GM19468 (cell line): ENCODE results near the gene LIPC.

Experiments
- ATAC-seq: cut with Tn5 transposase; IDR thresholded peaks from one replicate; pipeline ENCODE4 v1.9.1; 2021; ENCODE audit warnings: mild to moderate bottlenecking, moderate library complexity, moderate number of reproducible peaks; ENCODE audit not compliant: unreplicated experiment; ENCODE audit errors: extremely low read depth

LIPC gene

DNA sequence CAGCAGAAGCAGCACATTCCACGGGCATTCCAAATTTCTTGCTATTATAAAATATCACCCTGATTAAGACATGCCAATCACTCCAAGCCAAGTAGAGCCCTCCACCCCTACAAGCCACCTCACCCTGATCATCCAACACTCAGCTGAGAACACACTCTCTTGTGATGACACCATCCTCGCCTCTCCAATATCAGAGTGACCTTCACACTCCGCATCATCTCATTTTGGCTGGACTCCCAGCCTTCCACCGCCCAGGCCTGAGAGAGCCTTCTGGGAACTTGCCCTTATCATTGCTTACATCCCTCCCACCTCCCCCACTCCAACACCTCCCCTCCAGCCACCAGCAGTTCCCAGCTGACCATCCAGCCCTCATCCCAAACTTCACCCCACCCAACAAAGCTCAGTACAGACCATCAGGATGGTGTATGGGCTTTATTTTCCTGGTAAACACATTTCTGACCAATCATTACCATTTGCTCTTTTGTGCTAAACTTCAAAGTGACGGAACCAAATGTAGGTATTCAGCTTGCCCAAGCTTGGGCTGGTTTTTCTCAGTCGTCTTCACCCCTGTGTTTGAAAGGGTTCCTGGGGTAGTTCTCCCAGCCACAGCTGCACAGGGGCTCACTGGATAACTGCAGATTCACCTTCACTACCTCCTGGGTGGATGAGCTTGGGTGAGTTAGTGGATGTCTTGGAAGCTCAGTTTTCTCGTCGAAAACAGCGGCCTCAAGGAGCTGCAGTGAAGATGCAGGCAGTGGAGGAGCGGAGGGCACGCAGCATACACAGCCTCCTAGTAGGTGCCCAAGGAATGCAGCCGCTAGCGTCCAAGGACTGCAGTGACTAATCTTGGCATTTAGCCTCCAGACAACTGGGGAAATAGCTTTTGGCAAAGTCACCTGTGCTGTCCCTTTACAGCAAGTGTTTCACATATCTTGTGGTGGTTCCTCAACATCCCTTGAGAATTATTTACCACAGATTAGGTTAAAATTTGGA lies 115.1 kb downstream of the LIPC start:
- ATAC-seq = no peak

DNA sequence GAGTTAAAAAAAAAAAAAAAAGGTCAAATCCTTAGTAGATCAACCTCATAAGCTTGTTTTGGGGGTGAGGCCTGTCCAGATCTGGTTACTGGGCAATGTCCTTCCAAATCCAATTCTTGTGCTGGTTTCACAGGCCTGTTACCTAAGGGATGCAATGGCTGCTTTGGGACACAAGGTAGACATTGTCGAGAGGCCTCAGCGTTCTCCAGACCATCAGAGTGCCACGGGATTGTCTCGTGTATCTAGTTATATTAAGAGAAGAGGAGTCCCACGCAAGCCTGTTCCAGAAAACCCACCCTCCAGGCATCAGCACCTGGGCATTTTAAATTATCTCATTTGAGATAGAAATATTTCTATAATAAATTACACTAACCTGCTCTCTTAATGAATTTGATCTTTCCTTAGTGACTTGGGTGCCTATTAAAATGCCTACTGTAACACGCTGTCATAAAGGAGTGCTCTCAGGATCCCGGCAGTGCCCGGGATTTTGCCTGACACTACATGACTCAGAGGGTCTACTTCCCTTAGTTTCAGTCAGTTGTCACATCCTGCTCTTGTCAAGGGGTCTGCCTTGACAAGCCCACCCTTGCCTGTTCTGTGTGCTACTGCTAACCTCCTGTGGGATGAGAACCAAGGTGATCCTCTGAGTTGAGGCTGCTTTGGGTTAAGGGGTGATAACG lies 116.0 kb downstream of the LIPC start:
- no peak for ATAC-seq

DNA sequence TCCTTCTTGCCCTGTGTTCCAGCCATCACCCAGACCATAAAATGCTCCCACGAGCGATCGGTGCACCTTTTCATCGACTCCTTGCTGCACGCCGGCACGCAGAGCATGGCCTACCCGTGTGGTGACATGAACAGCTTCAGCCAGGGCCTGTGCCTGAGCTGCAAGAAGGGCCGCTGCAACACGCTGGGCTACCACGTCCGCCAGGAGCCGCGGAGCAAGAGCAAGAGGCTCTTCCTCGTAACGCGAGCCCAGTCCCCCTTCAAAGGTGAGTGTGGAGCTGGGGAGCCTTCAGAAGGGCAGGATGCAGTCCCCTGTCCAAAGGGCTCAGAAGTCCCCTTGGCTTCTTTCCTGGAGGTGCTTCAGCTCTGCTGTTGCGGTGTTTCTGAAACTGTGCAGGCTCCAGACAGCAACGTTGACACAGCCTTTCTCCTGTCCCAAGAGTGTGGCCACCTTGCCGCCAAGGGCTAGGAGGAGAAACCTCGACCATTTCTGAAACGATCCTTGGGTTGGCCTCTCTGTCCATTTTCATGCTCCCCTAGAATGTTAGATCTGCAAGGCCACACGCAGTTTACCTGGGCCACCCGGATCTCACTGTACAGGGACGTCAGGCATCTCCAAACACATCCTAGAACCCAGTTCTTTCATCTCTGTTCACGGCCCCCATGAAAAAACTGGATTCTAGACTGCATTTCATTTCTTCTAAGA lies 116.7 kb downstream of the LIPC start:
- no peak for ATAC-seq

DNA sequence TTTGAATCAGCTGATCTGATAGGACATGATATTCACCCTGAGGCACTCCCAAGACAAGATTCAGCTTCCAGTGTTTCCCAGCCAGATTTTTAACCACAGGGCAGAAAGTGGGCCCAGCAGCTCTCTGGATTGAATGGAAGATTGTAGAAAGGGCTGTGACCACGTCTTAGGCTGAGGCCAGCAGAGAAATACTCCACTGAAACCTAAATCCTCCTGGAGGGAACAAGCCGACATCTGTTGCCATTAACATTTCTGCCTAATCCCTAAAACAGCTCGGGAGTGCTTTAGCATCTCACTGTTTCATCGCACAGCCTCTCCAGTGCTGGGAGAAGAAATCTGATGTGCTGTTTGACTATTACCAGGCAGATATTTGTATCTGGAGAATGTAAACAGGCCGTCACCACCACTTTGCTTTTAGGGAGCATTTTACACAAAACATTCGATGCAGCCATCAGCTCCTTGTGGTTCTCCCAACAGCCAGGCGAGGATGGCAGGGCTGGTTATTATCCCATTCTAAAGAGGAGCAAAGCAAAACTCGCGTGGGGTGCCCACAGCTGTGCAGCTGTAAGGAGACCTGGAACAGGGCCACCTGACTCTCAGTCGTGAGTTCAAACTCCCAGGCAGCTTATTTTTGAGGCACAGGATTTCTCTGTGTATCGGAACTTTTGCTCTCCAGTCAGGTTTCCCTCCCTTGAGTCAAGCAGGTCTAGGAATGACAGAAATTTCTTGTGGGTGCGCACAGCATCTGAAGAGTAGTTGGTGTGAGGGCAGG lies 117.4 kb downstream of the LIPC start:
- no peak for ATAC-seq

DNA sequence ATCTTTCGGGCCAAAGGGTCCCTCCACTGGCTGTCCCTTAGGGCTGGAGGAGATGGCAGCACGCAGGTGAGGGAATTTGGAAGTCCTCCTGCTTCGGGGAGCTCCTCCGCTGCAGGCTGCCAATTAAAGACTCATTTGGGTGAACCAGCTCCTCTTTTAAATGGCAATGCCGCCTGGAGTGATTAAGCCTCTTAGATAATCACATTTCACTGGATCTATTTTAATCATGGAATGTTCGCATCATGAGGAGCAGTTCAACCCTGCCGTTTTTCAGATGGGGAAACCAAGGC lies 117.9 kb downstream of the LIPC start:
- ATAC-seq = no peak

DNA sequence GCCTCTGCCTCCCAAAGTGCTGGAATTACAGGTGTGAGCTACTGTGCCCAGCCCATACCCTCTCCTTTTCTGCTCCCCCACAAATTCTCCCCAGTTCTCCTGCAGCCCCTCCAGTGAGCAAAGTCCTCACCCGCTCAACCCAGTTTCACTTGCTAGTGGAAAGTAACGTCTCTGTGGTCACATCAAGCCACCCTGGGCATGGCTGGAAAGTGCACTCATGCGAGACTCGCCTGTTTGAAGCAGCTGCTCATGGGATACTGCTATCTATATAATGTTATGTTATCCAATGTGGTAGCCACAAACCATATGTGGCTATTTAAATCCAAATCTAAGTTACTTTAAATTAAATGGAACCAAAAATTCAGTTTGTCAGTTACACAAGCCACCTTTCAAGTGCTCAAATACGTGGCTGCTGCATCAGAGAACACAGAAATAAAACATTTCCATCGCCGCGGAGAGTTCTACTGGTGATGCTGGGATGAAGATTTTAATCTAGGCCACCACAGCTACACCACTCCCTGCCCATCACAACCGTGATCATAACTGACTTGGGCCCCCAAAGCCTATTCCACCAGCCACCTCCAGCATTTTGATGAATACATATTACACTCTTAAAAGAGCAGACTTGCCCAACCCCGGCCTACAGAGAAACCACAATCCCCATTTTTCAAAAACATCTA lies 119.4 kb downstream of the LIPC start:
- ATAC-seq = no peak

DNA sequence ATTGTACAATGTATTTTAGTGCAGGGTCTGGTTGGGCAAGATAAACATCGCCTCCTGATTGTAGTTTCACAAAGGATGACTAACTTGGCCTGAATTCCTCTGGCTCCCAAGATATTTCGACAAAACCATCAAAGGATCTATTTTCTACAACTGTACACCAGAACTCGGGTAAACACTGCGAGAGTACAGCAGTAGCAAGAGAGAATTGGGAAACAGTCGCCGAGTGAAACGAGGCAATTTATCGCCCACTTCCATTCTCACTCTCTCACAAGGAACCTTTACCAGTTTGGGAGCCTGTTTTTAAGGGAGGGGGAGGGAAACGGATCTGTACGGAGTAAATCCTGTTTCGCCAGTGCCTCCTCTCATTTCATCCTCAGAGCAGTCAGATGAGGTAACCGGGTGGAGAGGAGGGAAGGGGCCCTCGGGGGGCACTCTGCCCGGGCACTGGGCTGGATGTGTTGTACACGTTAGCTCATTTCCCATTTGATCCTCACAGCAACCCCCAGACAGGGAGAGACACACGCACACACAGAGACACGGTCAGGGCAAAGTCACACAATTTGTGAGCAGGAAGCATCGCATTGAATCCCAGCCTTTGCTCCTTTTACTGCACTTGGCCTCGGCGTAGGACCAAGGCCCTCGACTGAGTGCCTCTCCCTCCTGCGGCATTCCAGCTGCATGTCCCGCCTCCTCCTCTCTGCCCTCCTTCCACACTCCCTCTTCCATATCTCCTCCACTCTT lies 120.1 kb downstream of the LIPC start:
- no peak for ATAC-seq

DNA sequence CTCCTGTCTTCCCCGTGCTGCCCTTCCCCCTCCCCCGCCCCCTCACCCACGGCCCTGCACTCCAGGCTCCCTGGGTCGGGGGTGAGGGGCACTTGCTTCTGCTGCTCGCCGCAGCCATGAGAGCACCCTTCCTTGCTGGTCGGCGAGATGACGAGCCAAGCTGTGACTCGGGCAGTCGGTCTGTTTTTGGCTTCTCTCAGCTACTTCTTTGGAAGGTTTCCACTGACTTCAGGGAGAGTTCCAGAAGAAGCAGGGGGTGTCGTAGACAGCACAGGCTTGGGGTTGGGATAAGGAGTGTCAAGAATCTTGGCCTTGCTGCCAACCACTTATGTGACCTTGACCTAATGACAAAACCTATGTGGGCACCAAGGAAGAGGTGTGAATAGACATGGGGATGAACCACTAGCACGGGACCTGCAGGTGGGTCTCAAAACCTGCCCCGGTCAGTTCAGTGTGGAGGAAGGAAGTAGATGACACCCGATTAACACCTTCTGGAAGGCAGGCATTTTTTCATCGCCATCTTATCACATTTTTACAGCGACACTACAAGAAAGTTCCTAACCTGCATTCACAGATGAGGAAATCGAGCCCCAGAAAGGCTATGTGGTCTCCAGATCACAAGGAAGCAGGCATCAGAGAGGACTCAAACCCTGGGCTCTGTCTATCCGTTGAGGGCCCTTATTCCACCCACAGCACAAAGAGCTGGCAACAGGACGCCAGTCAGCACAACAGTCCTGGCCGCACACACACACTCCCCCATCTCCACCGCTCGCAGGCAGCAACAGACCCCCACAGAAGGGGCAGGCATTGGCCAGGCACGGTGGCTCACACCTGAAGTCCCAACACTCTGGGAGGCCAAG lies 120.9 kb downstream of the LIPC start:
- ATAC-seq = no peak

DNA sequence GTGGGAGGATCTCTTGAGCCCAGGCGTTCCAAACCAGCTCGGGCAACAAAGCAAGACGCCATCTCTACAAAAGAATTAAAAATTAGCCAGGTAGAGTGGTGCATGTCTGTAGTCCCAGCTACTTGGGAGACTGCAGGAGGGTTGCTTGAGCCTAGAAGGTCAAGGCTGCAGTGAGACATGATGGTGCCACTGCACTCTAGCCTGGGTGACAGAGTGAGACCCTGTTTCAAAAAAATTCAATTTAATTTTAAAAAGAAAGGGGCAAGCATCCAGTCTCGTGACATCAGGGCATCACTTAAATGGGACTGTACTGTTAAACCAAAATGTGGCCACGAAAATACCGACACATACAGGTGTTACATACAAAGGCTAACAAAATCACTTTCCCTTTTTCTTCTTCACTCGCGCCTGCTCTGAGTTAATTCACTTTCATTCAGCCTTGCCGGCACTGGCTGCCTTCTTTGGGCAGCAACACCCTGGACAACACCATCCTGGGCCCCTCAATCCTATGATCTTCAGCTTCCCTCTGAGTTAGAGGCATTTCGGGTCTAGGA lies 121.7 kb downstream of the LIPC start:
- no peak for ATAC-seq

DNA sequence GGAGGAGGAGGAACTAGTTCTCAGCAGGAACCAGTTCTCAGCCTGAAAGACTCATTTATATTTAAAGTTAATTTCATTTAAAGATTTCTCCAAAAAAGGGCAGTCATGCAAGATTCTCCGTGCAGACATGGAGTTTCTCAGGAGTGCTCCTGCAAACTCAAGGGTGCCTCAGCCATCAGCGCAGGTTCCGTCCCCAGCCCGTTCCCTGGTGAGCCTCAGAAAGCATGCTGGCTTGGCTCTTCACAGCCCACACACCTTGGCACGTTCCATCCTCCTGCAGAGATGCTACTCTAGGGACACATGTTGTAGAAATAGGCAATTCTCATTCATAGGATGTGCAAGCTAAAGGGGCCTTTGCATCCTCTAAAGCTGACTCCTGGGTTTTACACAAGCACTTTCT lies 123.0 kb downstream of the LIPC start:
- no peak for ATAC-seq

DNA sequence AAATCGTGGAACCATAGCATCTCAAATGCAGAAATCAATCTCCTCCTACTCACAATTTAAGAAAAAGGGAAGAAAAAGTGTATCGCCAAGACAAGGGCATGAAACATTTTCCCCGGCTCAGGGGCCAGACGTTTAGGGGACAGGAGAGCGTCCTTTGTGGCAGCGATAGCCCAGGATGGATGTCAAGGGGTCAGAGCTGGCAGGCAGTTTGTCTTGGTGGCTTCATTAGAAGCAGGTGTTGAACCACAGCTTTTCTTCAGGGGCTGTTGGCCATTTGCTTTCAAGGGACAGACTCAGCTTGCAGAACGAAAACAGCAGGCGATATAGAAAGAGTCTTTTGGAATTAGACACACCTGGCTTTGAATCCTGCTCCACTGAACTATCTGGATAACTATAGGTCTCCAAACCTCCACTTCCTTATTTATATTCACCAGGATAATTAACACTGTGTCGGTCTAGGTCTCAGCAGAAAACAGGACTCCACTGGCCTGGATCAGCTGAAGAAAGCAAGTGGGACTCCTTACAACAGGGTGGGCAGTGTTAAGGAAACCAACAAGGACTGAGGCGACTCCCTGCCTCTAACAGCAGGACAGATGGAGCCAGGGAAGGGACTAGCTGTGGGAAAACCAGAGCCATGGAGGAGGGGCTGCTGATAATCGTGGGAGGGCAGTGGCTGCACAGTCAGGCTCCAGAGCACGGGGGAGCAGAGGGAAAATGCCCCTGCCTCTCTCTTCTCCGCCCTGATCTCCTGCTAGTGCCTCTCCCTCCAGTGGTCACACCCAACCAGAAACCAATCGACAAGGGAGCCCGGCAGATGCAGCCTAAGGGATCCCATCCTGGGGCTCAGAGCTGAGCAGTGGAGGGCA lies 123.6 kb downstream of the LIPC start:
- ATAC-seq = no peak

DNA sequence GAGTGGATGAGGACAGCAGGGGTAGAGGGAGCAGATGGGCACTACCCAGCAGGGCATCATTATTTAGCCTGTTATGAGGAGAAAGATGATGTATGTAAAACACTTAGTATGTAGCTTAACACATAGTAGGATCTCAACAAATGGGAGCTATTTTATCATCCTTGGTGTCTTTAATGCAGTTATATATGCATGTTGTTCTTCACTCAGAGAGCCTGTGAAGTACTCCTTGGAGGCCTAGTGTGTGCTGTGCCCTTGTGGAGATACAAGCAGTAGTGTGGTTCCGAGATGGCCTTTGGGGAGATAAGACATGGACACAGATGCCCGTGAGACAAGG lies 124.2 kb downstream of the LIPC start:
- no peak for ATAC-seq

DNA sequence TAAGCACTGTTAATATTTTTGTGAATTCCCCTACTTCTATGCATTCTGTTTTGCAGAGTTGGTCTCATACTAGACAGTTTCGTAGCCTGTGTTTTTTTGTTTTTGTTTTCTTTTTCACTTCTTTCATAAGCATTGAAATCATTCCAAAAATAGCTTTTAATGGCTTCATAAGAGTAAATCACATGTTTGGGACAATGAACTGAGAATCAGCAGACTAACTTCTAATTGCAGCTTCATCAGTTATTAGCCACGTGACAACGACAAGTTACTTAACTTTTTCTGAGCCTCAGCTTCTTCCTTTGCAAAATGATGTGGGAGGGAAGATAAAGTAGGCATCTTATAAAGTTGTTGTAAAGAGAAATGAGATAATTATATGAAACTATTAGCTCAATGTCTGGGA lies 124.8 kb downstream of the LIPC start:
- no peak for ATAC-seq

DNA sequence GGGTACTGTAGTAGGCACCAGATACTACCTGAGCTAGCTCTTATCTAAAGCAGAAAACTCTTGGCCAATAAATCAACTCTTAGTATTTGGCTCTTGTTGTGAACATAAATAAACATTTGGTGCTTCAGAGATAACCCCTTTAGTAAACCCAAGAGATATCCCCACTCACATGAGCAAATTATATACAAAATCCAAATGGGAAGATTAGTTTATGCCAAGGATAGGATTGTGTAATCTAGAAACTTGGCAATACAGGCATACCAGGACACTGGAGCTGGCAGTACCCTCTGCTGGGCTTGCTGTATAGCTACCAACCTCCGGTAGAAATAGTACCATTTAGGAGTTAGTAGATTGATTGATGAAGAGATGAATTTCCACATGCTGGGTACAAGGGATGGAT lies 127.0 kb downstream of the LIPC start:
- no peak for ATAC-seq

DNA sequence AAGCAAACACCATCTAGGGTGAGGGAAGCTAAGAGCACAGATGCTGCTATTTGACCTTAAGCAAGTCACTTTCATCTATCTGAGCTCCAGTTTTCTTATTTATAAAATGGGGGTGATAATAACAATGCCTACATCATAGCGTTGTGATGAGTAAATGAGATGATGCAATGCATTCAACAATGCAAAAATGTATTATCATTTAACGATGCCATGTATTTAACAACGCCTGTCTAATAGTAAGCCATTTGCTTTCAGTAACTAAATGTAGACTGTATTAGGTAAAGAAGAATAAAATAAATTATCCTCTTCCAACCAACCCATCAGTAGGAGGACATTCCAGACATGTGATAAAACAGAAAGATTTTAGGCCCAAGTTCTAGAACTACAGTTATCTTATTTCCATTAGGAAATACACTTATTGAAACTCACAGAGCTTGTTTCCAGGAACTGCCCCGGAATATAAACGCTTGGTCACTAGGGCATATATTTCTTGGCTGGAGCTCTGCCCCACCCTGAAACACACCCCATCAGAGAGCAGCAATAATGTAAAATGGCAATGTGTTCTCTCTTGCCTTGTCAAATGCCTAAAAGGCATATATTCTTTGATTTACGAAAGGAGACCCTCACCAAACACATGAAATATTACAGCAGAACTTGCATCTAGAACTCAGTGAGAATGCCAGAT lies 128.3 kb downstream of the LIPC start:
- no peak for ATAC-seq

DNA sequence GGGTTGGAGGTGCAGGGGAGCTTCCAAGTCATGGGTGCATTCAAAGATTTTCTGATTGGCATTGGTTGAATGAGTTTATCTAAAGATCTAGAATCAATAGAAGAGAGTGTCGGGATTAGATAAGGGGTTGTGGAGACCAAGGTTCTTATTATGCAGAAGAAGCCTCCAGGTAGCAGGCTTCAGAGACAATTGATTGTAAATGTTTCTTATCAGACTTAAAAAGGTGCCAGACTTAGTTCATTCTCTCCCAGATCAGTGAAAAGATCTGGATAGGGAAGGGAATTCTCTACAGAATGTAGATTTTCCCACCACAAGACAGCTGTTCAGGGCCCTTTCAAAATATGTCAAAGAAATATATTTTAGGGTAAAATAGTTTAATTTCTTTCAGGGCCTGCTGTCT lies 129.5 kb downstream of the LIPC start:
- ATAC-seq = no peak

DNA sequence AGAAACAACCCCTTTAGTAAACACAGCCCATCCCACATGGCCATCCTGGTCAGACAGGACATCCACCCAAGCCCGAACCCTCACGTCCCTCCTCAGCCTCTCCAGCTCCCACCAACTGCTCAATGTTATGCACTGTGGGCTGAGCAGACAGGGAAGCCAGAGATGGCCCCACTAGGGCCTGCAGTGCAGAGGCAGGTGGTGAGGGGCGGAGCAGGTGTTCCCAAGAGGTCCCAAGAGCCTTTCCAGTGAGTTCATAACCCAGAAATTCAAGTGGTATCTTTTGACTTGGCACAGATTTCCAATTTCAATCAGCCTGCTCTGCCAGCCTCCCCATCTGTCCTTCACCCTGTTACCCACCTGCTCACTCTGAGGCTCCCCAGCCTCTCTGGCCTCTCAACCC lies 130.3 kb downstream of the LIPC start:
- no peak for ATAC-seq
